NCI-H524 treated with DMSO at 0.1 percent for 48 hours (cell line): ENCODE measurements around the gene CNKSR3.
A peak's percentile ranks its signal among the peaks of the same experiment; 100 is the strongest.
"Not testable (repeated sequence)": the region's sequence is repeated elsewhere in the genome, so short reads cannot be mapped to it uniquely, and the experiment has no call there.

ENCODE experiments used
- DNase-seq: peaks from one replicate; lab custom pipeline; 2025; lab: John Stamatoyannopoulos, UW

CNKSR3 gene

GRCh38 chr6:154528310-154528915 lies 17.9 kb upstream of the CNKSR3 start:
- no peak for DNase-seq

GRCh38 chr6:154526996-154527395 lies 16.5 kb upstream of the CNKSR3 start:
- no peak for DNase-seq

- no peak for DNase-seq
Measured at GRCh38 chr6:154522576-154522975, 12.1 kb upstream of the CNKSR3 start.

GRCh38 chr6:154521412-154521811 lies 10.9 kb upstream of the CNKSR3 start:
- no peak for DNase-seq

GRCh38 chr6:154520280-154520679 lies 9.8 kb upstream of the CNKSR3 start:
- no peak for DNase-seq

GRCh38 chr6:154518396-154518795 lies 7.9 kb upstream of the CNKSR3 start:
- no peak for DNase-seq

- no peak for DNase-seq
Measured at GRCh38 chr6:154516276-154516675, 5.8 kb upstream of the CNKSR3 start.

GRCh38 chr6:154515826-154516225 lies 5.3 kb upstream of the CNKSR3 start:
- DNase-seq = no peak

GRCh38 chr6:154515076-154515475 lies 4.6 kb upstream of the CNKSR3 start:
- DNase-seq = not testable (repeated sequence)

GRCh38 chr6:154514481-154514880 lies 4.0 kb upstream of the CNKSR3 start:
- peak; percentile 20 for DNase-seq

GRCh38 chr6:154513601-154514320 lies 3.3 kb upstream of the CNKSR3 start:
- DNase-seq = no peak

- DNase-seq = no peak
Measured at GRCh38 chr6:154512201-154512600, 1.7 kb upstream of the CNKSR3 start.

- no peak for DNase-seq
Measured at GRCh38 chr6:154511791-154512190, 1.3 kb upstream of the CNKSR3 start.

GRCh38 chr6:154509421-154510143 lies 903 bp downstream of the CNKSR3 start:
- no peak for DNase-seq

GRCh38 chr6:154508573-154509375 lies 1.7 kb downstream of the CNKSR3 start:
- DNase-seq = no peak

- no peak for DNase-seq
Measured at GRCh38 chr6:154506991-154507898, 3.2 kb downstream of the CNKSR3 start.

- no peak for DNase-seq
Measured at GRCh38 chr6:154506582-154506981, 3.9 kb downstream of the CNKSR3 start.

GRCh38 chr6:154506108-154506507 lies 4.4 kb downstream of the CNKSR3 start:
- no peak for DNase-seq

GRCh38 chr6:154504865-154505449 lies 5.5 kb downstream of the CNKSR3 start:
- no peak for DNase-seq

- no peak for DNase-seq
Measured at GRCh38 chr6:154504102-154504501, 6.4 kb downstream of the CNKSR3 start.

- DNase-seq = no peak
Measured at GRCh38 chr6:154503658-154504057, 6.8 kb downstream of the CNKSR3 start.
